CD4-positive, alpha-beta T cell treated with Interleukin-12 subunit alpha and Interleukin-12 subunit beta, for 1 hour (primary cell): ENCODE results near the gene ACTR8.

Source experiments
- DNase-seq: peaks from one replicate; pipeline ENCODE4 v3.0.0-alpha.2; 2020

Gene ACTR8

GRCh38 chr3:53833053-53833645, 48.8 kb downstream of the ACTR8 start:
- no peak for DNase-seq

GRCh38 chr3:53830944-53831343, 51.0 kb downstream of the ACTR8 start:
- DNase-seq = no peak

- no peak for DNase-seq
Measured at GRCh38 chr3:53829605-53830004, 52.3 kb downstream of the ACTR8 start.

GRCh38 chr3:53828581-53828980, 53.4 kb downstream of the ACTR8 start:
- DNase-seq = no peak

GRCh38 chr3:53826048-53826447, 55.9 kb downstream of the ACTR8 start:
- no peak for DNase-seq

GRCh38 chr3:53824795-53825194, 57.2 kb downstream of the ACTR8 start:
- DNase-seq = no peak

- no peak for DNase-seq
Measured at GRCh38 chr3:53823956-53824657, 57.8 kb downstream of the ACTR8 start.

GRCh38 chr3:53823026-53823955, 58.7 kb downstream of the ACTR8 start:
- no peak for DNase-seq

- no peak for DNase-seq
Measured at GRCh38 chr3:53822331-53822741, 59.6 kb downstream of the ACTR8 start.

GRCh38 chr3:53821631-53822121, 60.3 kb downstream of the ACTR8 start:
- no peak for DNase-seq

- DNase-seq = no peak
Measured at GRCh38 chr3:53820756-53821580, 61.0 kb downstream of the ACTR8 start.

- DNase-seq = no peak
Measured at GRCh38 chr3:53820084-53820483, 61.9 kb downstream of the ACTR8 start.

- no peak for DNase-seq
Measured at GRCh38 chr3:53819163-53819868, 62.6 kb downstream of the ACTR8 start.

- DNase-seq = no peak
Measured at GRCh38 chr3:53818221-53819162, 63.5 kb downstream of the ACTR8 start.

GRCh38 chr3:53817809-53818208, 64.1 kb downstream of the ACTR8 start:
- DNase-seq = no peak

GRCh38 chr3:53817211-53817610, 64.7 kb downstream of the ACTR8 start:
- DNase-seq = no peak
